Small intestine (tissue), 7 donors: ENCODE measurements around the gene COL8A1. TPM values are rescaled to one million over a fixed set of nuclear protein-coding genes. Genes with fewer than 3 reads are reported as not detected.

Experiments
- DNase-seq, 2 donors: peaks; one replicate each; pipeline versions ENCODE4 v3.0.0 to v3.0.0-alpha.2; 2013
- FAIRE-seq: peaks from 2 replicates; lab custom pipeline; 2012; peaks lifted over from hg19 to GRCh38; lab: Jason Lieb, UNC
- H3K27ac ChIP-seq, 3 donors: one replicate each; pipeline ENCODE4 v1.5.1; 2013; ENCODE audit warnings: low read length in 2 of 3, mild to moderate bottlenecking in 2 of 3, control low read depth in 1 of 3, inconsistent platforms in 1 of 3, low read depth in 1 of 3, moderate library complexity in 1 of 3
- H3K27me3 ChIP-seq, 3 donors: one replicate each; pipeline ENCODE4 v1.6.1; 2013; ENCODE audit warnings: low read length in 3 of 3, inconsistent platforms in 1 of 3; ENCODE audit not compliant: control insufficient read depth in 3 of 3, insufficient read depth in 3 of 3
- H3K36me3 ChIP-seq, 3 donors: one replicate each; pipeline ENCODE4 v1.6.1; 2013; ENCODE audit warnings: low read length in 3 of 3, inconsistent platforms in 1 of 3, low read depth in 1 of 3, mild to moderate bottlenecking in 1 of 3, moderate library complexity in 1 of 3; ENCODE audit not compliant: control insufficient read depth in 3 of 3, insufficient read depth in 2 of 3
- H3K4me1 ChIP-seq, 3 donors: one replicate each; pipeline ENCODE4 v1.6.1; 2013; ENCODE audit warnings: low read length in 2 of 3, inconsistent platforms in 1 of 3, low read depth in 1 of 3, mild to moderate bottlenecking in 1 of 3, moderate library complexity in 1 of 3; ENCODE audit not compliant: control insufficient read depth in 3 of 3, insufficient read depth in 2 of 3
- H3K4me3 ChIP-seq, 3 donors: one replicate each; pipeline ENCODE4 v1.5.1; 2013; ENCODE audit warnings: low read length in 3 of 3, control low read depth in 1 of 3, inconsistent platforms in 1 of 3, low read depth in 1 of 3, mild to moderate bottlenecking in 1 of 3, moderate library complexity in 1 of 3
- H3K9me3 ChIP-seq, 2 donors: one replicate each; pipeline ENCODE4 v1.6.1; 2013; ENCODE audit warnings: low read depth in 1 of 2, low read length in 1 of 2; ENCODE audit not compliant: control insufficient read depth in 2 of 2, insufficient read depth in 1 of 2
- WGBS, 3 donors: extraction: QIAGEN DNeasy Blood & Tissue Kit; methylation state at CpG; one replicate each; pipeline ENCODE4 v1.1.7; 2013; 5-methylcytosine and 5-hydroxymethylcytosine counted together
- polyA plus RNA-seq, 4 donors: library from polyadenylated mRNA; stranded (reverse) in 3 of 4; unstranded in 1 of 4; fragments of 200-250 nt in 3 of 4; fragments of 120-200 nt in 1 of 4; gene quantifications; one replicate each; pipeline versions ENCODE4 v1.2.1 to v1.2.3, GENCODE V29; 2013
- donor health status: healthy with polysubstance abuse.
- donor health status: control.
- donor health status: control.
- donor health status: Bipolar disorder and iron deficiency.
- donor health status: healthy.

The COL8A1 gene
- polyA plus RNA-seq, 4 donors, result 0.21 to 4.5 (median 0.25) TPM

DNA sequence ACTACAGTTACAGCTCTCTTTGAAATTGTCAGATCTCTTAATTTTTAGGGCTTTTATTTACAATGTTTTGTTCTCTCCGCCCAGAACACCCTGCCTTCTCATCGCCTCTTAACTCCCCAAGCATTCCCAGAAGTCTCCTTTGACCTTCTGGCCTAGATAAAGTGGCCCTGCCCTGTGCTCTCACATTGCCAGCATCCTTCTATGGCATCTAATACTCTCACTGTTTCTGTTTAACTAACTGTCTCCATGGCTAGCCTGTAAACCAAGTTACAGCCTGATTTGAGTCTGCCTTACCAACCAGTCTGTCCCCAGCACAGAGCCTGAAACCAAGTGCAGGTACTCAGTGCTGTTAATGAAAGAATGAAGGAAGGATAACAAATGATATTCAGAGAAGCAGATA, 19.9 kb downstream of the COL8A1 start:
- Histone ChIP-seq H3K27ac (no peak overlapping the region), H3K27me3 (no peaks in the 10 kb centered on the region), H3K4me1 (no peaks in the 10 kb centered on the region), H3K9me3 (no peaks in the 10 kb centered on the region), H3K4me3 (no peak overlapping the region), H3K36me3 (no peaks in the 10 kb centered on the region)
- DNase-seq, result no peak
- no peak for FAIRE-seq
- 41 to 56% (median 48%) methylated on average over 2 of the region's 2 CpGs for WGBS, 3 donors

DNA sequence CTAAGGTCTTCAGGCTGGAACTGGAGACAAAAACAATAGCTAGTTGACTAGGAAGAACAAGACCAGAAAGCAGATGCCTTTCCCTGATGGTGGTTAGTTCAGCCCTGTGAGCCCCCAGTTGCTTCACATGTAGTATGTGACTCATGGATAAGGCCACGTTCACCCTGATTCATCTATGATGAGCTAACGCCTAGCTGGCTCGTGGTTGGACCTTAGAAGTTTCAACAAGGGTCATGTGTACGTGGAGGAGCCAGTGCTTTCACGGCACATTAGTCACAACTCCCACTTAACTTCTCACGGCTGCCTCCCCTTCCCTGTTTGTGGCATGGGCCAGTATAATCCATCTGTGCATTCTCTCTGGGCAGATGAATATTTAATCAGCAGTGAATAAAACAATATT, 20.6 kb downstream of the COL8A1 start:
- H3K27me3 ChIP-seq, result no peaks in the 10 kb centered on the region
- H3K9me3 ChIP-seq, result no peaks in the 10 kb centered on the region
- H3K4me1 ChIP-seq, result no peaks in the 10 kb centered on the region
- DNase-seq, result no peak
- WGBS, 3 donors, result 67 to 81% (median 80%) methylated on average over 6 of the region's 6 CpGs
- FAIRE-seq, result no peak
- H3K27ac ChIP-seq, result no peak overlapping the region
- no peak overlapping the region for H3K4me3 ChIP-seq
- no peaks in the 10 kb centered on the region for H3K36me3 ChIP-seq

DNA sequence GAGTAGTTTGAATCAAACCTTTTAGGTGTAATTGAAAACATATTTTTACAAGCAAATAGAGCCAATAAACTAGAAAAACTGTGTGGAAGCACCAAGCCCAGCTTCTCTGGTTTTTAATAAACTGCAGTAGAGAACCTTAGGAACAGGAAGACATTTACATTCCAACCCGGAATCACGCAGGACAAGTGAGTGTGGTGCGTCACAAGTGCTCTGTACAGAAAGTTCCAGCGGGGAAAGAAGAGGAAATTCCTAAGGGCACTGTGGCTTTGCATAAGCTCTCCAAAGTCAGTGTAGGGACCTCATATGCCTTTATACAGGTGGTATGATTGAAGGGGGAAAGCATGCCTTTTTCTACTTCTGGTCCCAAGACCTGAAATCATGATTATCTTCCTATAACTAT, 21.6 kb downstream of the COL8A1 start:
- H3K9me3 ChIP-seq, result no peaks in the 10 kb centered on the region
- no peak overlapping the region for H3K27ac ChIP-seq
- no peaks in the 10 kb centered on the region for H3K27me3 ChIP-seq
- FAIRE-seq (no peak), DNase-seq (no peak)
- no peak overlapping the region for H3K4me3 ChIP-seq
- no peaks in the 10 kb centered on the region for H3K36me3 ChIP-seq
- H3K4me1 ChIP-seq, result no peaks in the 10 kb centered on the region
- 75 to 87% (median 79%) methylated on average over 4 of the region's 4 CpGs for WGBS, 3 donors

DNA sequence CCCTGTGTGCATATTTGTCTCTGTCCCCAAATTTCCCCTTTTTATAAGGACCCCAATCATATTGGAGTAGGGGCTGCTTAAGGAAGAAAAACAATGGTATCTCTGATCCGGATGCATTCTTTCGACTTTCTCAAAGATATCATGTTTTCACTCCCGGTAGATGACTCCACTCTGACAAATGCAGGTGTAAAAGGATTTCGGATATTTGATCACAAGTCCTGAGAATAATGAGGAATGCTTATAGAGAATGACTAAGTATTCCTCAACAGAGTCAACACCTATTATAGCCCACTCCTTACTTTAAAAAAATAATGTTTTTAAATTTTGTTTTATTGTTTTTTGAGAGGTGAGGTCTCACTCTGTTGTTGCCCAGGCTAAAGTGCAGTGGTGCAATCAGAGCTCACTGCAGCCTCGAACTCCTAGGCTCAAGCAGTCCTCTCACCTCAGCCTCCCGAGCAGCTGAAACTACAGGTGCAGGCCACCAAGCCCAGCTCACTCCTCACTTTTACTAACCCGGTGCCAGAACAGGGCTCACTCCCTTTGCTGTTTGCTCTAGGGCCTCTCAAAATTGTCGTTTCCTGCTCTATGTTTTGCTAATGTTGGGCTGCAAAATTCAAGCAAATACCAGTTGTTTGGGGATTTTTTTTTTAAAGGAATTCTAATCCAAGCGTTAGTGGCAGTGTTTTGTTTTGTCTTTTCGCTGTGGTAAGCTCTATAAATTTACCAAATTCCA, 24.6 kb downstream of the COL8A1 start:
- WGBS, 3 donors, result 65 to 68% (median 66%) methylated on average over 10 of the region's 10 CpGs
- FAIRE-seq (no peak), DNase-seq (no peak)
- Histone ChIP-seq H3K4me3 (no peak overlapping the region), H3K36me3 (no peaks in the 10 kb centered on the region), H3K4me1 (no peaks in the 10 kb centered on the region), H3K27ac (no peak overlapping the region), H3K27me3 (no peaks in the 10 kb centered on the region), H3K9me3 (no peaks in the 10 kb centered on the region)

DNA sequence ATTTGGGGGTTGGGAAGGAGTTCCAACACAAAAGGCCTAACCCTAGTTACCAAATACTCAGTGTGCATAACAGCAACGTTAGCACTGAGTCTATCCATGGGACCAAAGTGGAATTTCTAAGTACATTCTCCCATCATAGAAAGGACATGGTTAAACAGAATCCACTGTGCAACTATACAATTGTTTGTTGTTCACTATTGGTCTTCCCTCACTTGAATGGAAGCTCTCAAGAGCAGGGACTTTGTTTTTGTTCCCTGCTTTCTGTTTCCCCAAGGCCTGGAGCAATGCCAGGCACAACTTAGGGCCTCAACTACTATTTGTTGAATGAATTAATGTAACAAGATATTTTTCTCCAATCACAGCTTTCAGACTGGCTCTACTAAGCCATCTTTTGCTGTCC, 25.6 kb downstream of the COL8A1 start:
- Histone ChIP-seq H3K36me3 (no peaks in the 10 kb centered on the region), H3K27ac (no peak overlapping the region), H3K27me3 (no peaks in the 10 kb centered on the region), H3K9me3 (no peaks in the 10 kb centered on the region), H3K4me3 (no peak overlapping the region), H3K4me1 (no peaks in the 10 kb centered on the region)
- 5 to 52% (median 21%) methylated on average over 1 of the region's 1 CpG for WGBS, 3 donors
- DNase-seq (no peak), FAIRE-seq (no peak)

DNA sequence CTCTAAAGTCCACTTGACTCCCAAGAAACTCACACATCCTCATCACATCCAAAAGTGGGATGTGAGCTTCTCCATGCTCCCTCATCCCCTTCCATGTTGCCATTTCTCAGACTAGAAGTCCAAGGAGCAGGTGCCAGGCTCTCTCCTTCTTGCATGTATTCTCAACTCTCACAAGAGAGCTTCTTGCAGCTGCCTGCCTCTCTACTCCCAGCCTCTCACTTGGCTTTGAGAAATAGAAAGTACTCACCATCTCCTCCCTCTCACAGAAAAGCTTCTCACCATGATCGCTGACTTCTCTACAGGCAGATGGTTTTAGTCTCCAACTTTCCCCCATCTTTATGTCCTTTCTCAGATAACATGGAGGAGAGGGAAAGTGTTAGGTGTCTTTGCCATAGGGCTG, 26.6 kb downstream of the COL8A1 start:
- WGBS, 3 donors, result 86 to 96% (median 96%) methylated on average over 1 of the region's 1 CpG

DNA sequence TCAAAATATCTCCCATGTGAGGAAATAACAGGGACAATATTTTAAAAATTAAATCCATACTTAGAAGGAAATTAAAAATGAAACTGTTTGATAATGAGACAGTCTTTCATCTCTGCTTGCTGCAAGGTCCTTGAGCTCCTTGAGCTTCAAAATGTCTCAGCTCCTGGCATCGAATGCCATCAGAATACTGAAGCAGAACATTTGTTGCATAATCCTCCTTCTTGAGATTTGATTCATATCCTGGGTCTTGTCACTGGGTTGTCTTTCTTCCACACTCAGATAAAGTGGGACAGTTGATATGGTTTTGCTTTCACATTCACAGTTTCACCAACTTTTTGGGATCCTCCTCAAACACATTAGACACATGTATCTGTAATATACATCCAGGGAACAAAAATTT, 27.8 kb downstream of the COL8A1 start:
- Histone ChIP-seq H3K4me3 (no peak overlapping the region), H3K4me1 (no peaks in the 10 kb centered on the region), H3K27ac (no peak overlapping the region), H3K36me3 (no peaks in the 10 kb centered on the region), H3K27me3 (peaks cover 0 to 2% (median 0%) of the 10 kb centered on the region in 3 donors), H3K9me3 (no peaks in the 10 kb centered on the region)
- FAIRE-seq (no peak), DNase-seq (no peak)
- WGBS, 3 donors, result 48 to 78% (median 71%) methylated on average over 1 of the region's 1 CpG

More for the DNA sequence above, 26.6 kb downstream of the COL8A1 start:
- DNase-seq, result no peak
- Histone ChIP-seq H3K27me3 (no peaks in the 10 kb centered on the region), H3K4me1 (no peaks in the 10 kb centered on the region), H3K36me3 (no peaks in the 10 kb centered on the region), H3K27ac (no peak overlapping the region), H3K4me3 (no peak overlapping the region), H3K9me3 (no peaks in the 10 kb centered on the region)
- no peak for FAIRE-seq

DNA sequence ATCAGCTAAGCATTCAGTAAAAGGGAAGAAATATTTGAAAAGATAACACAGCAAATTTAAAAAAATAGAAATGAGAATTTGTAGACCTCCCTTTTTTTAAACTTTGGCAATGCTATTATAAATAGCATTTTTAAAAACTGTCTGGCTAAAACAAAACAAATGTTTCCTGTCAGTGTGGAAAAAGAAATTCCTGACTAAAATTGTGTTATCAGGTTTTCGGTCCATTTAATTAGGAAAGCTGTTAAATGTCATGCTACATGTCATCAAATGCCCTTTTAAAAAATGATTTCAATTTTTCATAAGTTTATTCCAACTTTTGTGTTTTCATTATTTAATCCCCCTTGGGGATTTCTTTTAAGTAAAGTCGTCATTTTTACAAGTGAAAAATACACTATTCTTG, 29.6 kb downstream of the COL8A1 start:
- H3K9me3 ChIP-seq, result no peaks in the 10 kb centered on the region
- no peak overlapping the region for H3K4me3 ChIP-seq
- H3K27me3 ChIP-seq, result peaks cover 0 to 2% (median 0%) of the 10 kb centered on the region in 3 donors
- no peaks in the 10 kb centered on the region for H3K4me1 ChIP-seq
- H3K27ac ChIP-seq, result no peak overlapping the region
- FAIRE-seq, result peak; percentile 19
- WGBS, 3 donors, result 60 to 86% (median 71%) methylated on average over 2 of the region's 2 CpGs
- no peaks in the 10 kb centered on the region for H3K36me3 ChIP-seq
- DNase-seq, result no peak
